Fibroblast of skin of left biceps (primary cell): ENCODE measurements around the gene MRPL4.
"Not testable (repeated sequence)": the region's sequence is repeated elsewhere in the genome, so short reads cannot be mapped to it uniquely, and the experiment has no call there.

Experiments used
- DNase-seq, 2 experiments: peaks; one replicate each; pipeline ENCODE4 v3.0.0-alpha.2; 2013; ENCODE audit warnings: low read depth in 2 of 2

Gene MRPL4

DNA sequence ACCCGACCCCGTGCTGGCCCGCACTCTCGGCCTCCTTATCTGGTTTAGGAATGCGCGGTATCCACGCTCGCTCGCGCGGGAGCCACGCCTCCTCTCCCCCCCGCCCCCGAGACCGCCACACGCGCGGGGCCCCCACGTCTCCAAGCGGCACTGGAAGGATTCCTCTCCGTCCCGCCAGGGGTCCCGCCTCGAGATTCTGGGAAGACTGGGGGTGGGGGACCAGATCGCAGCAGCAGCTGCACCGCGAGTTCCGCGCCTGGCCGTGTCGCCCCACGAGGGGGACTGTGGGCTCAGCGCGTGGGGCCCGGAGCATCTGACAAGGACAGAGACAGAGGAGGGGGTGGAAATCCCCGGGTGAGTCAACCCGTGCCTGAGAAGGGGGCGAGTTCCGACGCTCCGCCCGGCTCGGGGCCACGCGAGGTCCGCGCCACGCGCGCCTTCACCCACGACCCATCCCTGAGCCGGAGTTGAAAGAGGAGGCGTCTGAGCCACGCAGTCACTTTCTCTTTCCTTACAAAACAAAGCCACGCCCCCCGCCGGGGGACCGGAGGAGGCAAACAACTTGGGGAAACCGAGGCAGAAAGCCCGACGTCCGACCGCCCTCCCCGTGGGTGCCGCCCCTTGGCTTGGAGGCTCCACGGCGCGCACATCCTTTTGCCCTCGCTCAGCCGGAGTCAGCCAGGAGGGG lies 21.7 kb upstream of the MRPL4 start:
- DNase-seq: no peak

DNA sequence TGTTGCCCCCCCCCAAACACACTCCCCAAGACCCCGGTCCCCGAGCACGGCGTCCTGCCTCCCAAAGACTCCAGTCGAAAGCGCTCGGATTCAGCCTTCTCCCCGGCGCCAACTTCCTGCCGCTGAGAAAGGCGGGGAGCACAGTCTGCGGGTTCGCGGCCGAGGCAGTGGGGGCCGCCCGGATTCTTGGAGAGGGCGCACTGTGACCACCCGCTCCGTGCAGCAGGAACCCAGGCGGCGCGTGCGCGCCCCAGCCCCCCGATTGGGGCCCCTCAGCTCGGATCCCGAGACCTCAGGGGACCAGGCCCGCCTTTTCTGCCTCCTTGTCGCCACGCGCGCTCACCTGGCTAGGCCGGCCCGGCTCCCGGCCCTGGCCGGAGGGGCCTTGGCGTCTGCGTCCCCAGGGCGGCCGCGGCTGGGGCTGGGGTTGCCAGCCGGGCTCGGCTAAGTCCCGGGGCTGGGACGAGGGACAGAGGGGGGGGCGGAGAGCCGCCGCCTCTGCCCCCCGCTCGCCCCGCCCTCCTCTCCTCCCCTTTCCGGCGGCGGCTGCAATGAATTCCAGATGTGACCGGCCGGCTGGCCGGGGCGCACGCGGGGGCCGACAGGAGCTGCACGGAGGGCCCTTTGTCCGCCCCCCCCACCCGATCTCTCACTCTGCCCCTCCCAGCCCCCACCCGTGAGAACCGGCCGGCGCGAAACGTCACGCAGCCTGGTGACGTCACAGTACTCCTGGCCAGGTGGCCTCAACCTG lies 21.0 kb upstream of the MRPL4 start, which contains the start of gene S1PR2:
Gene S1PR2 (minus strand): TSS at position 471 of the 751 bp plus-strand sequence. CDS start 6,426 bp downstream, outside the sequence.
- peak in 1 of 2 experiments; percentile 47 for DNase-seq

DNA sequence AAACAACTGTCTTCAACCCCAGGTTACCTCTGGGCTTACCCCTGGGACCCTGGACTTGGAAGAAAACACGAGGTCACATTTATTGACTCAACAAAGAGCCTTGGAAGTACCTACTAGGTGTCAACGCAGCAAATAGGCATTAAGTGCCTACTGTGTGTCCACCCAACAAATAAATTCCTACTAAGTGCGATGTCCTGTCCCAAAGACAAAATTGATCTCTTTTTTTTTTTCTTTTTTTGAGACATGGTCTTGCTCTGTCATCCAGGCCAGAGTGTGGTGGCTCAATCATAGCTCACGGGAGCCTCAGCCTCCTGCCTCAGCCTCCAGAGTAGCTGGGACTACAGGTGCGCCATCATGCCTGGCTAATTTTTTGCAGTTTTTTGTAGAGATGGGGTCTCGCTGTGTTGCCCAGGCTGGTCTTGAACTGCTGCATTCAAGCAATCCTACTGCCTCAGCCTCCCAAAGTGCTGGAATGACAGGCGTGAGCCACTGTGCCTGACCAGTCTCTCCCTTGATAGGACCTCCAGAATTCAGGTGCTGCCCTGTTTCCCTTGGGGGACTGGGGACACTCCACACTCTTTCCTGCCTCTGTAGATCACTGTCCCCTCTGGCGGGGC lies 20.3 kb upstream of the MRPL4 start:
- no peak for DNase-seq

DNA sequence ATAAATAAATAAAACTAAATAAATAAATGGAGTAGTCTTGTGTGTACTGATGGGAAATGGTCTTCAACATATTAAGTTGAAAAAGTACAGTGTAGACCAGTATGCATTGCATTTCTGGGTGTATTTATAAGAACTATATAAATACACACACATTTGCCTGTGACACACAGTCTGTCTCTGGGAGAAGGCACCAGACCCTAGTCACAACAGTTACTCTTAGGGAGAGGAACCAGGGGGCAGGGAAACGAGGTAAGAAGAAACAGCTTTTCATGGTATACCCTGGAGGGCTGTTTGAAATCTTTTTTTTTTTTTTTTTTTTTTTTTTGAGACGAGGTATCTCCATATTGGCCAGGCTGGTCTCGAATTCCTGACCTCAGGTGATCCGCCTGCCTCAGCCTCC lies 18.1 kb upstream of the MRPL4 start:
- DNase-seq: no peak

DNA sequence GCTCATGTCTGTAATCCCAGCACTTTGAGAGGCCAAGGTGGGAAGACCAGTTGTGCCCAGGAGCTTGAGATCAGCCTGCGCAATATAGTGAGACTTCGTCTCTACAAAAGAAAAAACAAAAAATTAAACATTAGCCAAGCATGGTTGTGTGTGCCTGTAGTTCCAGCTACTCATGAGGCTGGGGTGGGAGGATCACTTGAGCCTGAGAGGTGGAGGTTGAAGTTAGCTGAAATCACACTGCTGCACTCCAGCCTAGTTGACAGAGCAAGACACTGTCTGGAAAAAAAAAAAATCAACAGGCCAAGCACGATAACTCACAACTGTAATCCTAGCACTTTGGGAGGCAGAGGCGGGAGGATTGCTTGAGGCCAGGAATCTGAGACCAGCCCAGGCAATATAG lies 17.0 kb upstream of the MRPL4 start:
- DNase-seq: no peak

DNA sequence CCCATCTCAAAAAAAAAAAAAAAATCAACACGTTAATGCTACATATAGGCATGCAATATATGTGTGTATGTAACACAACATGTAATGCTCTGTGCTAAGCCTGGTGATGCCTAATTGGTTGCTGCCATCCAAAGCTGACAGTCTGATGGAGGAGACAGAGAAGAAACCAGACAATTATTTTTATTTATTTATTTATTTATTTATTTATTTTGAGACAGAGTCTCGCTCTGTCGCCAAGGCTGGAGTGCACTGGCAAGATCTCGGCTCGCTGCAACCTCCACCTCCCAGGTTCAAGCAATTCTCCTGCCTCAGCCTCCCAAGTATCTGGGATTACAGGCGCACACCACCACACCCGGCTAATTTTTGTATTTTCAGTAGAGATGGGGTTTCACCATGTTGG lies 16.6 kb upstream of the MRPL4 start:
- DNase-seq: not testable (repeated sequence)

DNA sequence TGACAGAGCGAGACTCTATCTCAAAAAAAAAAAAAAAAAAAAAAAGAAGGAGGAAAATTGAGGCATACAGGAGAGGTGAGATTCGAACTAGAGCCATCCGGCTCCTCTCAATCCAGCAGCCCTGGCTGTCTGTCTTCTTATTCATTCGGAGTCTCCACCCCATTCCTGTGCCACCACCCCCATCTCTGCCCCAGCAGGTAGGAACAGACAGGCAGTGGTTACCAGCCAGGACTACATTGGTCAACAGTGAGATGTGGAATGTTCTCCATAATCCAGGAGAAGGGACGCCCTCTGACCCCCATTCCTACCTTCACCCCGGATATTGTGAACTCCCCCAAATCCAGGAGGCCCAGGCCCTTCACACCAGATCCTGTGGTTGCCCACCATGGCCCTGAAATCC lies 14.3 kb upstream of the MRPL4 start:
- no peak for DNase-seq

DNA sequence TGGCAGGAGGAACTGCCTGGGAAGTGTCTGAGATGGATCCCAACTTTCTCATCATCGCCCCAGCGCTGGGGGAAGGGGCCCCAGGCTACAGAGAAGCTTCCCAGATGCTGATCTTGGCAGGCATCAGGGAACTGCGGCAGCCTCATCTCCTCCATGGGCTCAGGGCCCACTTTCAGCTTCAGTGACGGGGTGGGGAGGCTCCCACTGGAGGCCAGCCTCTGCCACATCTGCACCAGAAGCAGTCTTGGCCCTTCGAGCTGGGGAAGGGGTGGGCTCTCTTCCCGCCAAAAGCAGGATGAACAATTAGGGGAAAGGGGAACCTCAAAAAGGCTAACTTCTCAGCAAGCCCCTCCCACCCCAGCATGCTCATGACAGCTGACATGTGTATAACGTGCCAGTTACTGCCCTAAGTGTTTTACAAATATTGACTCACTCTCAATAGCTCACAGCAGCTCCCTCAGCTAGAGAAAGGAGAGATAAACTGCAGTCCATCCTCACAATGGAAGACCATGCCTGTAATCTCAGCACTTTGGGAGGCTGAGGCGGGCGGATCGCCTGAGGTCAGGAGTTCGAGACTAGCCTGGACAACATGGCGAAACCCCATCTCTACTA lies 13.7 kb upstream of the MRPL4 start:
- DNase-seq: peak; percentile 84 to 85

DNA sequence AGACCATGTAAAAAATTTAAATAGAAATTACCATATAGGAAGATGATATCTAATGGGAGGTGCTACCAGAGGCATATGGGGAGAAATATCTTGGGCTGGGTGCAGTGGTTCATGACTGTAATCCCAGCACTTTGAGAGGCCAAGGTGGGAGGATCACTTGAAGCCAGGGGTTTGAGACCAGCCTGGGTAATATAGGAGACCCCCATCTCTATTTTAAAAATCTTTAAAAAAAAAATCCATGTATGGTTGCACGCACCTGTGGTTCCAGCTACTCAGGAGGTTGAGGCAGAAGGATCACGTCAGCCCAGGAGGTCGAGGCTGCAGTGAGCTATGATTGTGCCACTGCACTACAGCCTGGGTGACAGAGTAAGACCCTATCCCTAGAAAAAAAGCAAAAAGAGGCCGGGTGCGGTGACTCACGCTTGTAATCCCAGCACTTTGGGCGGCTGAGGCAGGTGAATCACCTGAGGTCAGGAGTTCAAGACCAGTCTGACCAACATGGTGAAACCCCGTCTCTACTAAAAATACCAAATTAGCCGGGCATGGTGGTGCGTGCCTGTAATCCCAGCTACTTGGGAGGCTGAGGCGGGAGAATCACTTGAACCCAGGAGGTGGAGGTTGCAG lies 10.1 kb upstream of the MRPL4 start:
- DNase-seq: not testable (repeated sequence)

DNA sequence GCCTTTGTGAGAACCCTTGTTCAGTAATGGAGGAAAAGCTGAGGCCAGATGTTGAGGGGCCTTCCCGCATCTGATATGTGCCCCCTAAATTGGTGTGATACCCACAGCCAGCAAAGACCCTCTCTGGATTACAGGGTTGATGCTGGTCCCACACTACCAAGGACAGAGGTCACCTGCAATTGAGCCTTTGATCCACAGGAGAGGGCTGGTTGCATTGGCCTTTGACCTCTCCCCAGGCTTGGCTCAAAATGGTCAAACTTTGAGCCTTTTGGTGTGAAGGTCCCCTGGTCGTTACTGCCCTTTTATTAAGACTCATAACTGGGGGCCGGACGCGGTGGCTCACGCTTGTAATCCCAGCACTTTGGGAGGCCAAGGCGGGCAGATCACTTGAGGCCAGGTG lies 8.4 kb upstream of the MRPL4 start:
- DNase-seq: no peak

DNA sequence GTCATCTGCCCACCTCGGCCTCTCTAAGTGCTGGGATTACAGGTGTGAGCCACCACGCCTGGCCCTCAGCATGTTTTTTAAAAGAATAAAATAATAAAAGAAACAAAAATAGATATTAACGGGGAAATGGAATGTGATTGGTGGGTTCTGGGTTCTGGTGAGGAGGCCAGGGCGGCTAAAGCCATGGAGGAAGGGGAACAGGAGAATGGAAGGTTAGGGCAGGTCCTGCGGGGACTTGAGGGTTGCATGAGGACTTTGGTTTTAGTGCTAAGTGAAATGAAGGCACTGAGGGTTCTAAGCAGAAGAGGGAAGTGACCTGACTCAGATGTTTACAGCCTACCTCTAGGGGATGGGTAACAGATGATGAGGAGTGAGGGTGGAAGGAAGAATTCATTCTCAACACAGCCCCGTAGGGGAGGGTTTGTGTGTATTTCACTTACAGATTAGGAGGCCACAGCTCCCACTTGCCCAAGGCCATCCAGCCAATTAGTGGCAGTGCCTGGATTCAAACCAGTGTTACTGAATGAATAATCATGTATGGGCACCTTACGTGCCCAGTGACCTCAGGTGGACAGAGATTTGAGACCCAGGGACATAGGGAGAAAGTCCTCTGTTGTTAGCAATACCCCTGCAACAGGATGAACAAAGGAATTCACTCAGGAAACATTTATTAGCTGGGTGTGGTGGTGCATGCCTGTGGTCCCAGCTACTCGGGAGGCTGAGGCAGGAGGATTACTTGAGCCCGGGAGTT lies 6.7 kb upstream of the MRPL4 start:
- DNase-seq: no peak

DNA sequence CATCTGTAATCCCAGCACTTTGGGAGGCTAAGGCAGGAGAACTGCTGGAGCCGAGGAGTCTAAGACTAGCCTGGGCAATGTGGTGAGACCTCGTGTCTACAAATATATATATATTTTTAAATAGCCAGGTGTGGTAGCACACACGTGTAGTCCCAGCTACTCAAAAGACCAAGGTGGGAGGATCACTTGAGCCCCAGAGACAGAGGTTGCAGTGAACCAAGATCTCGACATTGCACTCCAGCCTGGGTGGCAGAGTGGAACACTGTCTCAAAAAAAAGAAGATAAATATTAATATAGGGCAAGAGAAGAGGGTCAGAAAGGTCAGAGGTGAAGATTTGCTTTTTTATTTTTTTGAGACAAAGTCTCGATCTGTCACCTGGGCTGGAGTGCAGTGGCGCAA lies 5.5 kb upstream of the MRPL4 start:
- DNase-seq: no peak

DNA sequence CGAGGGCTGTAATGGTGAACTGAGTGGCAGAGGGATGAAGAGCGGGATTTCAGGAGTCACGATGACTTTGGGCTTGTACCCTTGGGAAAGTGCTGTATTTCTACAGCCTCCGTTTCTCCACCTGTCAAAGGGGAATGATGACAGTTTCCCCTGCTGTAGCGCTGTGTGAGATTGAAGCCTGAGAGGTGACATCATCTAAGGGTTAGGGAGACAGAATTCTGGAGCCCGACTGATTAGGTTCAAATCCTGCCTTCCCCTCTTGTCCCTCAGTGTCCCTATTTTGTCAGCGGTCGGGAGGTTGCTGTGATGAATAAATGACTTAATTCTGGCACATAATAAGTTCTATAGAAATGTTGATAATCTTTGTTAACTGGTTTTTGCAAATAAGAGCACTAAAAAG lies 693 bp downstream of the MRPL4 start:
- DNase-seq: no peak

DNA sequence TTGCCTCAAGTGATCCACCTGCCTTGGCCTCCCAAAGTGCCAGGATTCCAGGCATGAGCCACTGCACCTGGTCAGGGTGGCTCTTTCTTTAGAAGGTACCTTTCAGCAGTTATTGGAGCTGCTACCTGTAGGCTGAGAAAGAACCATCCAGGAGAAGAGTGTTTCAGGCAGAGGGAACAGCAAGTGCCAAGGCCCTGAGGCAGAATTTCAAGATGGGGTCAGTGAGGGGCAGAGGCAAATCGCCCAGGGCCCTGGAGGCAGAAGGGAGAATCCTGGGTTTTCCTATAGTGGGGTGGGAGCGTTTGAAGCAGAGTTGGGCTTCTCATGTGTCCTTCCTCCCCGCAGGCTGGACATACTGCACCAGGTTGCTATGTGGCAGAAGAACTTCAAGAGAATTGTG lies 2.2 kb downstream of the MRPL4 start:
- no peak for DNase-seq

DNA sequence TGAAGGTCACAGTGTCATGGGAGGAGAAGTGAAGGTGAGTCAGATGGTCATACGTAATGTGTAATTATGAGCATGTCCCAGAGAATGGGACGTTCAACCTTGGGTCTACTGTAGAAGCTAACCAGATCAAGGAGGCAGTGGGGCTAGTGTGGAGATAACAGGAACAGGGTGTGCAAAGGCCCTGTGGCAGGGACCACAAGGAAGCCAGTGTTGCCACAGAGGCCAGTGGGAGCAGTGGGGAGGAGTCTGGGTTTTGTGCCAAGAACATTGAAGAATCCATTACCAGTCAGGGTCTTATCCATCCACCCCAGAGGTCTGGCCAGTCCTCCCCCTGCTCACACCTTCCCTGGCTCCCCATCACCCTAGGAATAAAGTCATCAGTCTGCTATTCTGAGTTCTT lies 3.3 kb downstream of the MRPL4 start:
- DNase-seq: no peak

DNA sequence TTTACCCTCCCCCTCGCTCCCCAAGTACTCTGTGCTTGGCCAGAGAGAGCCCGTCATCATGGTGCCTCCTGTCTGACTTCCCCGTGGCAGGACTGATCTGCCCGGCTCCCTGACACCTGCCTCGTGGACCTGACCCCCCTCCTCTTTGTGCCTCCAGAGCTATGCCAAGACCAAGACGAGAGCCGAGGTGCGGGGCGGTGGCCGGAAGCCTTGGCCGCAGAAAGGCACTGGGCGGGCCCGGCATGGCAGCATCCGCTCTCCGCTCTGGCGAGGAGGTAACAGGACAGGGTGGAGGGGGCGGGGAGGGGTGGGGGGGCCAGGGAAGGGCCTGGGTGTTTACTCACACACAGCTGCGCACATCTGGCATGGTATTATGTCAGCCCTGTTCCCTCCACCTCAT lies 4.5 kb downstream of the MRPL4 start:
- no peak for DNase-seq

DNA sequence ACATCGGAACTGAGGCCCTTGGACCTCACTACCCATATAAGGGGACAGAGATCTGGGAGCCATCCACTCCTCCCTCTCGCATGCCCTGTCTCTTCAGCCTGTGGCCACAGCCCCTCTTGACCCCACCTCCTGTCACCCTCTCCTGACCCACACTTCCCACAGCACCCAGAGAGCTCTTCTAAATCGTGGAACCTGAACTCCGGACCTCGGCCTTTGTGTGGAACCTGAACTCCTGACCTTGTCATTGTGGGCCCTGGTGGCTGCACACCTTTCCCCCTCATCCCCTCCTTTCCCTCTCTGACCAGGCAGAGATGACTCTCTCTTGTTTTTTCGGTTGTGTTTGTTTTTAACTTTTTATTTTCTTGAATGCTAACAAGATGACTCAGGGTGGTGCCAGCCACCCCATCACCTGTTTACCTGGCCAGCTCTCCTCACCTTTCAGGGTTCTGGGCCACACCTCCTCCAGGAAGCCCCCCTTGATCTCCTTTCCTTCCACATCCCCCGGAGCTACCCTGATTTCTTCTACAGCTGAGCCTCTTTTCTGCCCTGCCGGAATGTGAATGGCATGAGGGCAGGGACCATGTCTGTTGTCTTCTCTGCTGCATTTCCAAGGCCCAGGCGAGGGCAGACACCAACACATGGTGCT lies 5.1 kb downstream of the MRPL4 start:
- DNase-seq: no peak

DNA sequence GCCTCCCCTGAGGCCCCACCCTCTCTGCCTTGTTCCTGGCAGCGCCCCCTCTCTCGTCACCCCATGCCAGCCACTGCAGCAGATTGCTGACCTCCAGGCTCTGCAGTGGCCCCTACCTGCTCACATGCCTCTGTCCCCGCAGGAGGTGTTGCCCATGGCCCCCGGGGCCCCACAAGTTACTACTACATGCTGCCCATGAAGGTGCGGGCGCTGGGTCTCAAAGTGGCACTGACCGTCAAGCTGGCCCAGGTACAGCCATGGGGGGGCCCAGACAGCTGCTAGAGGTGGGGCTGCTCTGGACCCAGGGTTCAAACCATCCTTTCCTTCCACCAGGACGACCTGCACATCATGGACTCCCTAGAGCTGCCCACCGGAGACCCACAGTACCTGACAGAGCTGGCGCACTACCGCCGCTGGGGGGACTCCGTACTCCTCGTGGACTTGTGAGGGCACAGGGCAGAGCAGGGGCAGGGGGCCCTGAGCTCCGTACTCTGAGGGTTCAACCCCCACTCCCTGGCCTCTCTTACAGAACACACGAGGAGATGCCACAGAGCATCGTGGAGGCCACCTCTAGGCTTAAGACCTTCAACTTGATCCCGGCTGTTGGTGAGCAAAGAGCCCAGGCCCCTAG lies 6.2 kb downstream of the MRPL4 start:
- no peak for DNase-seq

DNA sequence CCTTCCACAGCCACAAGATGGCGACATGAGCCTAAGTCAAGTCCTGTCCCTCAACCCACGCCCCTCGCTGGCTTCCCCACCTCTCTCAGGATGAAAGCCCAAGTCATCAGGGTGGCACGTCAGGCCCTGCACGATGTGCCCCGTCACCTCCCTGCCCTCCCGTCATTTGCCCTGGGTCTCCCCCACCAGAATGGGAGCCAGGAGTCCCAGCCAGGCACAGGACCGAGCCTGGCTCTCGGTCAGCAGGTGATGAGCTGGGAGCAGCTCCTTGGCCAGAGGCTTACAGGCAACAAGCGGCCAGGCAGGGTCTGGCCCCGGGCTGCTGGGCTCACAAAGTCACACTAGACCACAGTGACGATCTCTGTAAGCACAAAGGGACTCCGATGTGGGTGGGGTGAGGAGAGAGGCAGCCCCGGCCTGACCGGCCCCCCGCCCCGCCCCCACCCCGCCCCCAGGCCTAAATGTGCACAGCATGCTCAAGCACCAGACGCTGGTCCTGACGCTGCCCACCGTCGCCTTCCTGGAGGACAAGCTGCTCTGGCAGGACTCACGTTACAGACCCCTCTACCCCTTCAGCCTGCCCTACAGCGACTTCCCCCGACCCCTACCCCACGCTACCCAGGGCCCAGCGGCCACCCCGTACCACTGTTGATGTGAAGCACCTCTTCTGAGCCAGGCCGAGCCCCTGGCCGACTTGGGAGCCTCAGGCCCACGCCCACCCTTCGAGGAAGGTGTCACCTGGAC lies 7.3 kb downstream of the MRPL4 start:
- DNase-seq: peak in 1 of 2 experiments; percentile 40

DNA sequence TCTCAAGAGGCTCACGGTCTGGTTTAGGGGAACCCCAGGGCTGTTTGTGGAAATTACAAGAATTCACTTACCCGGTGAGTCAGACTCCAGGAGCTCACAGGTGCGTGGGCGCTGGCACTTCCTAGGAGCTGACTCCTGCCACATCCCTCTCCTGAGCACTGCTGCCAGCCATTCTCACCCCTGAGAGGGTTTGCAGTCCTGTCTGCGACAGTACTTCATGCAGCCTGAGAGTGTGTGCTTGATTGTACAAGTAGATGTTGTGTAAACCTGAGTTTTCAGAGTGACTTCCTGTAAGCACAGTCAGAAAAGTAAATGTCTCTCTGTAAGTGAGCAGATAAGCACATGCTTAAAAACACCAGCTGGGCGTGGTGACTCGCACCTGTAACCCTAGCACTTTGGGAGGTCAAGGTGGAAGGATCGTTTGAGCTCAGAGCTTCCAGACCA lies 8.1 kb downstream of the MRPL4 start:
- no peak for DNase-seq
